ENCODE results near the gene CYFIP2. TPM values are rescaled to one million over a fixed set of nuclear protein-coding genes. Genes with fewer than 3 reads are reported as not detected.

Gene CYFIP2
- total RNA-seq, 2 experiments from 2014 or later = 452 to 606 TPM

DNA sequence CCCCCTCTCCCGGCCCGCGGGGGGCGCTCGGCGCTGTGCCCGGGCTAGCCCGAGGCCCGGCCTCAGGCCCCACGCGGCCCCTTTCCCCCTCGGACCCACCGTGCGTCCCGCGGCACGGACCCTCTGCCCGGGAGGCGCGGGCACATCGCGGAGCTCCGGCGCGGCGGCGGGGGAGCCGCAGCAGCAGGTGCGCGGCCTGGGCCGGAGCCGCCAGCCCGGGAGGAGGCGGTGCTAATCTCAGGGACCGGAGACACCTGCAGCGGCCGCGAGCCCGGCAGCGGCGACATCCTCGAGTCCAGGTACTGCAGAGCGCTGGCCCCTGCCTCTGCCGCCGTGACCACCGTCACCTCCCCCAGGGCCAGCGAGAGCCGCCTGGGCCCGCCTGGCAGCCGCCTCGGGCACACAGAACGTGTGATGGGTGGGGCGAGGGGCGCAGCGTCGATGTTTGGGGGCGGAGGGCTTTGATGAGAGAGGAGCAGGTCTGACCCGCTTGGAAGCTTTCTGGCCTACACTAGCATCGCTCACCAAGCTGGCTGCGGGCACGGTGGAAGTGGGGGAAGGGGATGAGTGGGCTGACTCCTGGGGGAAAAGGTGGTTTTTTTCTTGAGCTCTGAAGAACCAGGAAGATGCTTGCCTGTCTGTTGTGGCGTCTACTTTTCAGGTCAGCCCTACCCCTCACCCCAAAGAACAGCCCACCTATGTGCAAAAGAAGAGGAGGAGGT, 524 bp downstream of the CYFIP2 start:
- H3K9me3 Mint-ChIP-seq = no peaks in the 10 kb centered on the region
- peaks cover 71% of the 10 kb centered on the region for H3K4me1 Mint-ChIP-seq
- H3K4me3 Mint-ChIP-seq = peak overlapping the region; percentile 97
- POLR2A ChIA-PET = interaction anchor here (0.6 to 0.7 kb wide), 2 partner anchors 37 to 47 kb away, joined by 3 read pairs; no protein-coding TSS in a partner anchor
- CTCF ChIA-PET = interaction anchor here (0.7 to 3.2 kb wide), 4 partner anchors 12 to 99 kb away, joined by 3 to 21 read pairs (median 4); no protein-coding TSS in a partner anchor
- DNase-seq = peak; percentile 66
- H3K27ac Mint-ChIP-seq = peak overlapping the region; percentile 96
- H3K36me3 Mint-ChIP-seq (ENCODE audit: low read depth) = peaks cover 53% of the 10 kb centered on the region
- no peaks in the 10 kb centered on the region for H3K27me3 Mint-ChIP-seq

DNA sequence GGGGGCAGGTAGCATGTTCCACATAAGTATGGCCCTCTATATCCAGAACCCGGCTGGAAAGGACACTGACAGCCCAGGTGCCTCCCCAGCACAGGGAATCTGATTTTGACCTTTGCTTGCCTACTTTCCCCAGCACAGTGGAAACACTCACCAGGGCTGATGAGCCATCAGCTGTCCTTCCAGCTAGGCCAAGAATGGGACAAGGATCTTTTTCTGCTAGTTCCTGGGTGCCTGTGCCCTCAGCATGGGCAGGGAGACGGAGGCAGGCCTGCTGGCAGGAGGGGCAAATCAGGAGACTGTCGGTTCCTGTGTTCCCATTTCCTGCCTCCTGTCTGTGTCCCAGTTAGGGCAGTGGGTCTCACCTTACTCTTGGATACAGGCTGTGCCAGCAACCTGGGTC, 1.1 kb downstream of the CYFIP2 start:
- CTCF ChIA-PET = interaction anchor here (0.7 to 3.2 kb wide), 5 partner anchors 12 to 118 kb away, joined by 3 to 21 read pairs (median 4); no protein-coding TSS in a partner anchor
- DNase-seq = no peak
- Mint-ChIP-seq H3K4me1 (peaks cover 76% of the 10 kb centered on the region), H3K4me3 (peak overlapping the region; percentile 97), H3K27me3 (no peaks in the 10 kb centered on the region), H3K36me3 (ENCODE audit: low read depth) (peaks cover 56% of the 10 kb centered on the region), H3K9me3 (no peaks in the 10 kb centered on the region), H3K27ac (peak overlapping the region; percentile 96)
- POLR2A ChIA-PET = interaction anchor here (0.6 kb wide), 1 partner anchor 37 kb away, joined by 3 read pairs; no protein-coding TSS in a partner anchor

DNA sequence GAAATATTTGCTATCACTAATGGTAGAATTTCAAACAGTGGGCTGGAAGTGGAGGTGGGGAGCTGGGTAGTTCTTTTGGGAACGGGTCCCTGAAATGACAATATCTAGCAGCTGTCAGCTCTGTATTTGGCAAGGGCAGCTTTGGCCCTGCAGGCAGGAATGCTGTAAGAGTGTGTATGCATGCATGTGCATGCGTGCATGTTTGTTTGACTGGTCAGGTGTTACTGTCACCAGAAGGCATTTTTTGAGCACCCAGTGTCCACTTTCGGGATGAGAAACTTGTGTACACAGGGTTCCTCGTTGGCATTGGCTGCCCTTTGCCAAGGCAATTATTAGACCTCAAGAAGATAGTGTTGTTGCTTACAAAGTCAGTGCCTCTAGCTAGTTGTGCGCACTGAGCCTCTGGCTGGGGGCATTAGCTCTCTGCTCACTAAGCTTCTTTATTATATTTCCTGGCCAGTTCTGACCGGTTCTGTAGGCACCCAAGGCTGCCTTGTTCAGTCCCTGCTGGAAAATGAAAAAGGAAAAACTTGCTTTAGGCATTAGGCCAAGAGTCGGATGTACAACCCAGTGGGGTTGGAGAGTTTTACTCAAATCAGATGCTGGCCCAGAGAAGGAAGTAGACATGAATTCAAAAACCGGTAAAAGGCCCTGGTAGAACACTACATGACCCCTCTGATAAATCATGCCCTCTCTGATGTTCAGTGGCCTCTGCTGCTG, 2.0 kb downstream of the CYFIP2 start:
- Mint-ChIP-seq H3K27ac (peak overlapping the region; percentile 96), H3K36me3 (ENCODE audit: low read depth) (peaks cover 58% of the 10 kb centered on the region), H3K4me1 (peaks cover 81% of the 10 kb centered on the region), H3K9me3 (no peaks in the 10 kb centered on the region), H3K4me3 (peak overlapping the region; percentile 97), H3K27me3 (no peaks in the 10 kb centered on the region)
- DNase-seq = no peak
- CTCF ChIA-PET = interaction anchor here (0.9 to 3.2 kb wide), 9 partner anchors 14 to 119 kb away, joined by 3 to 21 read pairs (median 4); partner anchors contain the start of gene ITK
- POLR2A ChIA-PET = interaction anchor here (0.6 kb wide), 1 partner anchor 83 kb away, joined by 7 read pairs; no protein-coding TSS in a partner anchor

DNA sequence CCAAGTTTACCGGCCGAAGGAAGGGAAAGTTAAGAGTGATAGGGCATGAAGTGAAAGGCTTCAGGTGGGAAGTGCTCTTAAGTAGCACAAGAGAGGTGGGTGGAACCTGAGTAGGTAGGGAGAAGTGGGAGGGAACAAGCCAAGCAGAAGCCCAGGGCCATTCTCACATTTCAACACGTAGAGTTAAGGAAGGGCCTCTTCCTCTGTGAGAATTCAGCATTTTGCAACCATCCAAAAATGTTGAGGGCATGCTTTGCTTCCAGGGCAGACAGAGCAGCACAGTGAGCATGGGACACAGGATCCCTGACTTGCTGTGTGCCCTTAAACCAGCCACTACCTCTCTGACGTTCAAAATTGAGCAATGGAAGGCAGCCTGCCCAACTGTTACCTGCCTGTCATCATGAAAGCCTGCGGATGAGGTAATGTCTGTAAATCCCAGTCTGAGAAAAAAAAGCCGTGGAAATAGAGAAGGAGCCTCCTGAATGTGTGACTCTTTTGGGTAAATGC, 3.3 kb downstream of the CYFIP2 start:
- Mint-ChIP-seq H3K27ac (peak overlapping the region; percentile 97), H3K36me3 (ENCODE audit: low read depth) (peaks cover 63% of the 10 kb centered on the region), H3K27me3 (no peaks in the 10 kb centered on the region), H3K4me3 (peak overlapping the region; percentile 97), H3K9me3 (no peaks in the 10 kb centered on the region), H3K4me1 (peaks cover 81% of the 10 kb centered on the region)
- POLR2A ChIA-PET = no interaction called here
- CTCF ChIA-PET = interaction anchor here (0.9 to 3.2 kb wide), 2 partner anchors 15 to 34 kb away, joined by 3 to 21 read pairs; no protein-coding TSS in a partner anchor
- peak; percentile 40 for DNase-seq

DNA sequence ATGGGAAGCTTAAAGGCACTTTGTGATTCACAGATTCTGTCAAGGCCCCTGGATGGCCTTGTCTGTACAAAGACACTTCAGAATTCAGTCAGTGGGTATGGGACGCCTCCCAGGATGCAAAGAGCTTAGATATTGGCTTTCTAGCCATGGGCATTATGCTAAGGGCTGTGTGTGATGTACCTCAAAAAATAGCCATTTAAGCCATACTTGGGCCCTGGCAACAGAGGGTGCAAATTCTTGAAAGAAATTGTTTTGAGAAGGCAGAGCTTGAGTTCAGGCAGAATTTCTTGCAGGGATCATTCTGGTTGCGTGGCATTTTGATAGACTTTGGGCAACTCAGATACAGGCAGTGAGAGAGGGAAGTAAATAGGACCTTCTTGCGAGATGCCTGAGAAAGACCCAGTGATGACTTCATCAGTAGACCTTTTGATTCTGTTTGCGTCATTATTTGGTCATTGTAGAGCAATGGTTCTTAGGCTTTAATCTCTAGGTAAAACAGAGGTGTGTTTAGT, 3.9 kb downstream of the CYFIP2 start:
- Mint-ChIP-seq H3K27me3 (no peaks in the 10 kb centered on the region), H3K4me1 (peaks cover 80% of the 10 kb centered on the region), H3K36me3 (ENCODE audit: low read depth) (peaks cover 67% of the 10 kb centered on the region), H3K9me3 (no peaks in the 10 kb centered on the region), H3K4me3 (peak overlapping the region; percentile 97), H3K27ac (peak overlapping the region; percentile 97)
- DNase-seq = no peak
- ChIA-PET POLR2A (no interaction called here), CTCF (interaction anchor here (0.9 kb wide), 1 partner anchor 34 kb away, joined by 3 read pairs; no protein-coding TSS in a partner anchor)

DNA sequence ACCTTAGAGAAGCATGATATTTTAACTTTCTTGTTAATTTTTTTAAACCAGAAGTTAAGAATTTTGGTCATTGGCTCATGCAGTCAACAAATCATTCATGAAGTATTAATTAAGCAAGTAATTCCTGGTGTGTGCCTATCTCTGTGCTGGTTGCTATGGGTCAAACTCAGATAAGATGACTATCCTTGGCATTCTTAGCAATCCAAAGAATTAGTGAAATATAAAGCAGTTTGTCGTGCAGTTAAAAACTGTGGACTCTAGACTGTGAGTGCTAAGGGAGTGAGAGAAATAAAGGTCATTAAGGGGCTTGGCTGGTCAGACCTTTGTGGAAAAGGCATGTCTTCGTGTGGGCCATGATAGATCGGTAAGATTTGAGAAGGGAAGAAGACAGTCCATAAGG, 4.8 kb downstream of the CYFIP2 start:
- ChIA-PET POLR2A (no interaction called here), CTCF (interaction anchor here (0.7 to 2.6 kb wide), 2 partner anchors 54 to 122 kb away, joined by 3 to 9 read pairs; no protein-coding TSS in a partner anchor)
- no peak for DNase-seq
- Mint-ChIP-seq H3K4me1 (peaks cover 75% of the 10 kb centered on the region), H3K36me3 (ENCODE audit: low read depth) (peaks cover 69% of the 10 kb centered on the region), H3K4me3 (peak overlapping the region; percentile 97), H3K27me3 (no peaks in the 10 kb centered on the region), H3K27ac (peak overlapping the region; percentile 97), H3K9me3 (no peaks in the 10 kb centered on the region)

DNA sequence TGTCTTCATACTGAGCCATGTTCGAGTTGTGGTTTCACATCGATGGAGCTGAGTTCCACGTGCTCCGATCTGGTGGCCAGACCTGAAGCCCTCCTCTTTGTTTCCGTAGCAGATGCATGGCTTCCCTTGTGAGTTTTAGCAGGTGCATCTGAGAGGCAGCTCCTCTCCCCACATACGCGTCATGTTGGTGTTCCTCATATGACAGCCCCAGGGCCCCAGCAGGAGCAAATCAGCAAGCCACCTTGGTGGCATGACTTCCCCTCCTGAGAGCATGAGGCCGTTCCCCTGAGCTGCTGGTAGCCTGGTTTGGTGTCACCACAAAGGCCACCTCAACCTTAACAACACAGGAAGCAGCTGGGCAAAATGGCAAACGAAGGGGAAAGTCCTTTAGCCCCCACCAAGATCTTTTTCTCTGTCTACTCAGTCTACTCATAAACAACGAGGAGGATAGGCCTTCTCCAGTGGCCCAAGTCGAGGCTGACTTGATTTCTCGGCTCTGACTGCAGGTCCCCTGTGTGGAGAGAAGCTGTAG, 5.9 kb downstream of the CYFIP2 start:
- H3K36me3 Mint-ChIP-seq (ENCODE audit: low read depth) = peaks cover 73% of the 10 kb centered on the region
- H3K9me3 Mint-ChIP-seq = no peaks in the 10 kb centered on the region
- H3K4me3 Mint-ChIP-seq = peak overlapping the region; percentile 97
- peaks cover 85% of the 10 kb centered on the region for H3K4me1 Mint-ChIP-seq
- ChIA-PET POLR2A (interaction anchor here (0.7 to 2.2 kb wide), 3 partner anchors 85 to 244 kb away, joined by 3 to 7 read pairs (median 4); partner anchors contain the start of gene MED7), CTCF (interaction anchor here (0.7 to 3.4 kb wide), 11 partner anchors 9 to 352 kb away, joined by 3 to 26 read pairs (median 5); no protein-coding TSS in a partner anchor)
- H3K27me3 Mint-ChIP-seq = no peaks in the 10 kb centered on the region
- DNase-seq = peak; percentile 96
- peak overlapping the region; percentile 97 for H3K27ac Mint-ChIP-seq

DNA sequence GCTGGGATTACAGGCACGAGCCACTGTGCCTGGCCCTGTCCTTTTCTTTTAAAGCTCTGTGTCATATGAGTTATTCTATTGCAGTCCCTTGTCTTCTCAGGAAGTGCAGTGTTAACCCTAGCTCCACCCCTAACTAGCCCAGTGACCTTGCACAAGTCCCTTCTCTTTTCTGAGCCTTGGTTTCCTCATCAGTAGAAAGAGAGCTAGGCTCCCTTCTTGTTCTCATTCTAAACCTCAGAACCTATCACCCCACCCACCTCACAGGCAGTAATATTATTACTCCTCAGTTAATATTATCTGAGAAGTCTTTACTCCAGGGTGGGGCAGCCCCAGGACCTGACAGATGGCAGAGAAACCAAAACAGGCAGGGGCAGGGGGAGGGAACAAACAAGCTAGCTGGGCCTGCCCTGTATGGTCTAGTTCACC, 7.2 kb downstream of the CYFIP2 start:
- Mint-ChIP-seq H3K27me3 (no peaks in the 10 kb centered on the region), H3K9me3 (no peaks in the 10 kb centered on the region)
- POLR2A ChIA-PET = interaction anchor here (0.6 to 2.2 kb wide), 3 partner anchors 20 to 131 kb away, joined by 4 to 7 read pairs (median 5); partner anchors contain the start of gene MED7

DNA sequence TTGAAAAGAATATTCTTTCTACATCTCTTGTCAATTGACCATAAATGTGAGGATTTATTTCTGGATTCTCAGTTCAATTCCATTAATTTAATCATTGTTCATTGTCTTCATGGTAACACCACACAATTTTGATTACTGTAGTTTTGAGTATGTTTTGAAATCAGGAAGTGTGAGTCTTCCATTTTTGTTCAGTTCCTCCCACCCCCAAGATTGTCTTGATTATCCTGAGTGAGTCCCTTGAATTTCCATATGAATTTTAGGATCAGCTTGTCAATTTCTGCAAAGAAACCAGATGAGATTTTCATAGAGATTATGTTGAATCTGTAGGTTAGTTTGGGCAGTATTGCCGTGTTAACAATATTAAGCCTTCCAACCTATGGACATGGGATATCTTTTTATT, 9.5 kb downstream of the CYFIP2 start:
- H3K9me3 Mint-ChIP-seq = no peaks in the 10 kb centered on the region
- POLR2A ChIA-PET = no interaction called here
- H3K36me3 Mint-ChIP-seq (ENCODE audit: low read depth) = peaks cover 56% of the 10 kb centered on the region
- no peak overlapping the region for H3K27ac Mint-ChIP-seq
- H3K27me3 Mint-ChIP-seq = no peaks in the 10 kb centered on the region
- no peak for DNase-seq
- CTCF ChIA-PET = interaction anchor here (1.4 kb wide), 1 partner anchor 14 kb away, joined by 4 read pairs; no protein-coding TSS in a partner anchor
- H3K4me3 Mint-ChIP-seq = no peak overlapping the region
- H3K4me1 Mint-ChIP-seq = peaks cover 86% of the 10 kb centered on the region

More for the DNA sequence above, 7.2 kb downstream of the CYFIP2 start:
- H3K36me3 Mint-ChIP-seq (ENCODE audit: low read depth) = peaks cover 66% of the 10 kb centered on the region
- peak overlapping the region; percentile 97 for H3K27ac Mint-ChIP-seq
- DNase-seq = peak; percentile 44
- CTCF ChIA-PET = interaction anchor here (0.6 to 3.4 kb wide), 11 partner anchors 10 to 150 kb away, joined by 3 to 26 read pairs (median 4); no protein-coding TSS in a partner anchor
- peaks cover 87% of the 10 kb centered on the region for H3K4me1 Mint-ChIP-seq
- peak overlapping the region; percentile 69 for H3K4me3 Mint-ChIP-seq

DNA sequence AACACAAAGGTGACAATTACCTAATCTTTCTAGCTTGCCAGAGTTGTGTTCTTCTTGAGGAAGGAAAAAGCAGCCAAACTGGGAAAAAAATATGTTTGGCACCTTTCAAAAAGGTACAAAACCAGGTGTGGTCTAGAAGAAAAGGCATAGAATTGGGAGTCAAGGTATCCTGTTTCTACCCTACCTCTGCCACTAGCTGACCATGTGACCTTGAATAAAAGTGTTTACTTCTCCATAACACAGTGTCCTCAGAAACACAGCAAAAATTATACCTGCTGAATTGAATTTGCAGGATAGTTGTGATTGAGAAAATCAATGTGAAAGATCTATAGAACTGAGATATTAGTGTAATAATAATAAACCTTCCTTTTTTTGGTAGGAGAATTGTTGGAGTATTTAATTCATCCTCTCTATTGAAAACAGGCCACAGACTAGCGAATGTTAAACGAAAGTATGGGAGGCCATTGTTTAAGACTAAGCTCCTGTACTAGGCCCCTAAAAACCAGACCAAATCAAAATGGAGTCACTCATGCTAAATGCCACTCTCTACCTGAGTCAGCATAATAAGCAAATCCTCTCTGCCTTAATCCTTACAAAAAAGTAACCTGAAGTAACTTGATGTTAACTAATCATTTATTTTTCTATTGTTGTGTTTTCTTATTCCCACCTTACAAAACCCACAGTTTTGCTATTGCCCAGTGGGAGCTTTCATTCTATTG, 12.6 kb downstream of the CYFIP2 start:
- CTCF ChIA-PET = interaction anchor here (0.9 to 1.2 kb wide), 3 partner anchors 8 to 25 kb away, joined by 3 to 4 read pairs (median 4); no protein-coding TSS in a partner anchor
- POLR2A ChIA-PET = no interaction called here

DNA sequence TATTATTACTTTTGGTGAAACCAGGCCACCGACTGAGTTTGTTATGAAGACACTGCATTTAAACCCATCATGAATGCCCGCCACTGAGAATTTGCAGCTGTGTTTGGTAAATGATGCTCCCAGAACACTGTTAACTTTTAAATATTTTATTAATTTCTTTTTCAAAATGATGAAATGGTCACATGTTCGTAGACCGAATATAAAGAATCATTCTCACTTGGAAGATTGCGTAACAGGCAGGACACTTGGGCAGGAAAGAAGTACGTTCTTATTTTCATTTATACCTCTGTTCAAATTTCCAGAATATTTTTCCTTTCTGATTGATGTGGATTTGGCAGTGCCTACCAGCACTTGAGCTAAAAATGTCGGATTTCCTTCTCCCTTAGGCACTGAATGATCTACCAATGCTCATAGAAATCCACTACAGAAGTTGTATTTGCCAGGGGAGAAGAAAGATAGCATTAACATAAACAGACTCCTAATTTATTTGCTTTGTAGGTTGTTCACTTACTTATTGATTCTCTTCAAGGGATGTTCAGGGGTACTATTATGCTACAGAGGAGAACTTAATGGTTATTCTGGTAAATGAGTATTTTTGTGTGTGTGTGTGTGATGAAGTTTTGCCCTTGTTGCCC, 13.8 kb downstream of the CYFIP2 start:
- DNase-seq = no peak
- Mint-ChIP-seq H3K27ac (peak overlapping the region; percentile 10), H3K27me3 (no peaks in the 10 kb centered on the region), H3K4me1 (peaks cover 87% of the 10 kb centered on the region), H3K9me3 (peaks cover 11% of the 10 kb centered on the region), H3K4me3 (no peak overlapping the region), H3K36me3 (ENCODE audit: low read depth) (peaks cover 55% of the 10 kb centered on the region)
- ChIA-PET CTCF (no interaction called here), POLR2A (no interaction called here)

More for the DNA sequence above, 12.6 kb downstream of the CYFIP2 start:
- H3K27me3 Mint-ChIP-seq = no peaks in the 10 kb centered on the region
- DNase-seq = no peak
- H3K27ac Mint-ChIP-seq = no peak overlapping the region
- H3K4me1 Mint-ChIP-seq = peaks cover 88% of the 10 kb centered on the region
- no peak overlapping the region for H3K4me3 Mint-ChIP-seq
- peaks cover 11% of the 10 kb centered on the region for H3K9me3 Mint-ChIP-seq
- H3K36me3 Mint-ChIP-seq (ENCODE audit: low read depth) = peaks cover 62% of the 10 kb centered on the region
